Hematopoietic multipotent progenitor cell treated with erythropoietin and hydrocortisone succinate and interleukin-3 and kit ligand, for 8 days (in vitro differentiated cells): ENCODE results near the gene HOXB13.

Source experiments
- DNase-seq: peaks from one replicate; pipeline ENCODE4 v3.0.0-alpha.2; 2015

The HOXB13 gene

DNA sequence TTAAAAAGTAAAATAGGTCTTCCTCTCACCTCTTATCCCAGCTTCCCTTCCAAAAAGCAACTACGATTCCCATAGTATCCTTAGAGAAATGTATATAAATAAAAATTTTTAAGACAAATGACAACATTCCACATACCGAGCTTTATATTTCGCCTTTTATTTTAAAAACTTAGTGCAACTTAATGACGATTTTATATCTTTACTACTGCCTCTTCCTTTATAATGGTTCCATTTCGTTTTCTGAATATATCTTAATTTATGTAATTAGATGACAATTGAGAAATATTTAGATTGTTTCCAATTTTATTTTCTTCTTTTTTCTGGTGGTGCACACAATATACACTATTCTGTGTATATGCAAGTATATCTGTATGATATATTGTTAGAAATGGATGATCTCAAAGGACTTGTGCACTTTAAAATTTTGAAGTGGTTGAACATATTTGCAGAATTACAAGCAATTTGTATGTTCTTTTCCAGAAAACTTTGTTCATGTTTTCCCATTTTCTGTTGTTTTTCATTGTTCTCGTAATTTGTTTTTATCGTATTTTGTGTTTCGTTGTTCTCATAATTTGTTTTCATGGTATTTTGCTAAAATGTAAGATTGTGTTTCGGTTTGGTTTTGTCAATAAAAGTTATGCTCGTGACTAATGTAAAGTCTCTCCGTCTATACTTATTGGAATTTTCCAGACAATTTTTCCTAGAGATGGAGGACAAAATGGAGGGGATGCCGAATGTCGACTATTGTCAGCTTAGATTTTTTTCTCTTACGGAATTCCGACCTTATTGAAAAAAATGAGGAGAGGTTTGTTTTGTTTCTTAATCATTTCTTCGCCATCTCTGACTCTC lies 20.4 kb upstream of the HOXB13 start:
- DNase-seq, result no peak

DNA sequence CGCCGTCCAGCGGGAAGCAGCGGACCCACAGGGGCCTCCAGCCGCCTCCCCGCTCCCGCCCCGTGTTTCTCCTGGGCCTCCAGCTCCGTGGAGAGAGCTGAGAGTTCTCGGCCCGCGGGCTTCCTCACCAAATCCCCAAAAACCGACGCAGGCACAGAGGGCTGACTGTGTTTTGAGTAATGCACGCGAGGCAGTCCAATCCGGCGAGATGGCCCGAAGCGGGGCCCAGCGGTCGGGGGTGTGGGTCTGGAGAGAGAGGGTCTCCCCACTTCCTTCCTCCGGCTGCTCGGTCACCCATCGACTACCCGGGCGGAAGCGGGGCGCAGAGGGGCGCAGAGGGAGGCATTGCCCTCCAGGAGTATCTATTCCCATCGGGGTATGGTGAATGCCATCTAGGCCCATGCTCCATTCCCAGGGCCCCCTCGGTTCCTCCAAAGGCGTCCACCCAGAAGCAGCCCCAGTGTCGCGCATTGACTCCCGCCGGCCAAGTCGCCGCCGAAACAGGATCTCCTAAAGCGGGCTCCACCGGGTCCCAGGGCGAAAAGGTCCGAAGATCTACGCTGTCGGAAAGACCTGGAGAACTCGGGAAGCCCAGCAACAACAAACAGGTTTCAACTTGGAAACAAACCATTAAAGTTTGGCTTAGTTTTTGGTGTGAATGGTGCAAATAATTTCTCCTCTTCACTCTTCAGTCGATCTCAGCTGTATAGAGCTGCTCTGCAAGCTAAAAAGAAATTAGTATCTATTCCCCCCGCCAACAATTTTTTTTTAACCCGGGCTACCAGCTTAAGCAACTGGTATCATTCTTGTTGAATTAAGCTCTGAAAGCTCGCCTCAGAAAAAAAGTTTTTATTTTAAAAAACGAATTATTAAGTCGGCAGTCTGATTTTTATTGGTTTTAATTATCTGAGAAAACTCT lies 19.2 kb upstream of the HOXB13 start:
- DNase-seq, result no peak

DNA sequence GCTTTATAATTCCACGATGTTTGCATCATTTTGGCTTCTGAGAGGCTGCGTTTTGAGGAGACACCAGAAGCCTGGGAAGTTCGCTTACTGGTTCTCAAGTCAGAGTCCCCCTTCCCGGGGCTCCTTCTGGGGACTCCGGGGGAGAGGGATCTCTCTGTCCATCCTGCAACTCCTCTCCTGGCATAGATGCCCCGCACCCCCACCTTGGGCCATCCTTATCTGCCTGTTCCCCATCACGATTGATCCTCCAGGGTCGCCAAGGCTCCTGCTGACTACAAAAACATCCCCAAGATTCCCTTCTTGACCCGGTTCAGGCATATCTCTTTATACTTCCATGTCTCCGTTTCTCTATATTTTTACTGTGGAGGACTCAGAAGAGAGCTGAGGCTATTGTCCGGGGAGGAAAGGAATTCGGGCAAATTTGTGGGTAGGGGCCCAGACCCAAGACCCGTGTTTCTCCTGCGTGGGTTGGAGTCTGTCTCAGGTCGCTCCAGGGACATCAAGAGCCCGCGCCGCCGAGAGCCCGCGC lies 18.4 kb upstream of the HOXB13 start:
- no peak for DNase-seq

- DNase-seq, result no peak
These were observed 17.1 kb upstream of the HOXB13 start for GRCh38 chr17:48745381-48746275.

DNA sequence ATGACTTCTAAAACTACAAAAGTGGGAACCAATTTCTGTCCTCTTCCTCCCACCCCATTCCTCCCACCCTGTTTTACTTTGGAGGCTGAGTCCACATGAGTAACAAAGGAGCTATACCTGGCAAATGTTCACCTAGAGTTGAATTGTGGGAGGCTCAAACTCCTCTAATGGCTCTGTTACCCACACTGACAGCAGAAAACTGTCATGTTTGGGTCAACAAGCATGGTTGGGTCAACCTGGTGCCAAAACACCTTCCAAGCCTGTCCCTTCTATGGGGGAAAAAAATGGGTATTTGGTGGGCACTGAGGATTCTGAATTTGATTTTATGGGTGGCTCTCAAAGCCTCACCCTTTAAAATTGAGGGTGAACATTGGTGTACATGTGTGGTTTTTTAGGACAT lies 12.0 kb upstream of the HOXB13 start:
- DNase-seq, result no peak

DNA sequence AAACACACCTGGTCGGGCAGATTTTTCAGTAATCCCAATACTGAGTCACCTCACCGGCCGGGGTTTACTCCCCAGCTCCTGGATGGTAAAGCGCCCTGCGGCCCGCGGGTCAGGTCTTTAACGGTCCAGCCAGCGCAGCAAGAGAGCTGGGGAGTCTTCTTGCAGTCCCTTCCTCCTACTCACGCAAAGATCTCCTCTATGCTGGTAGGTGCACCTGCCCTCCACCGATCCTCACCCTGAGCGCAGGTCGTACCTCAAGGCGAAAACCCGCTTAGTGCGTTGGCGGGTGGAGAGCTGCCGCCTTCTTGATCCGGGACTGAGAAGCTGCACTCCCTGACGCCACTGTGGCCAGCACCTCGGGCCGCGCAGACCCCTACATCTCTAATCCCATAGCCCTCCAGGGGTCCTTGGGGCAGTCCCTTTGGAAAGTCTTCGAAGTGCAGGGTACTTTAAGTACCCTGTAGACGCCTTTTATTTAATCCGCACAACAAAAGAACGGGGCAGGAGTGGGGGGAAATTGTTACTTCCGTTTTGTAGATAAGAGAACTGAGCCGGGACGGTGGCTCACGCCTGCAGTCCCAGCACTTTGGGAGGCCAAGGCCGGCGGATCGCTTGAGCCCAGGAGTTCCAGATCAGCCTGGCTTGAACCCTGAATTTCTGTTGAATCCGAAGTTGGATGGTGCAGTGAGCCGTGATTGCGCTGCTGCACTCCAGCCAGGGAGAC lies 10.4 kb upstream of the HOXB13 start:
- no peak for DNase-seq

DNA sequence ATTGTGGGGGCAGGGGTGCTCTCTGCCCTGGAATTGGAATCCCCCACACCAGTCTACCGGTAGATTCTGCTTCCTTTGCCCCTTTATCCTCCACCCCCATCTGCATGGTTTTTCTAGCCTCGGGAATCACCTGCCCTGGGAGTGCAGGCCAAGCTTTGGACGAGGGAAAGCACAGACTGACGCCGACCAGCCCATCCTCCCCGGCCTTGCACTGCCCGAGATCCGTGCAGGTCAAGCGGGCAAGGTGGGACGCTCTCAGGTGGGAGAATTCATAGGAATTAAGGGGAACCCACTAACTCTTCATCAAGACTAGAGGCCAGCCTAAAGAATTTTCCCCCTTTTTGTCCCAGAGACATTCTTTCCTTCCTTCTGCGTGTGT lies 9.9 kb upstream of the HOXB13 start:
- DNase-seq, result no peak

DNA sequence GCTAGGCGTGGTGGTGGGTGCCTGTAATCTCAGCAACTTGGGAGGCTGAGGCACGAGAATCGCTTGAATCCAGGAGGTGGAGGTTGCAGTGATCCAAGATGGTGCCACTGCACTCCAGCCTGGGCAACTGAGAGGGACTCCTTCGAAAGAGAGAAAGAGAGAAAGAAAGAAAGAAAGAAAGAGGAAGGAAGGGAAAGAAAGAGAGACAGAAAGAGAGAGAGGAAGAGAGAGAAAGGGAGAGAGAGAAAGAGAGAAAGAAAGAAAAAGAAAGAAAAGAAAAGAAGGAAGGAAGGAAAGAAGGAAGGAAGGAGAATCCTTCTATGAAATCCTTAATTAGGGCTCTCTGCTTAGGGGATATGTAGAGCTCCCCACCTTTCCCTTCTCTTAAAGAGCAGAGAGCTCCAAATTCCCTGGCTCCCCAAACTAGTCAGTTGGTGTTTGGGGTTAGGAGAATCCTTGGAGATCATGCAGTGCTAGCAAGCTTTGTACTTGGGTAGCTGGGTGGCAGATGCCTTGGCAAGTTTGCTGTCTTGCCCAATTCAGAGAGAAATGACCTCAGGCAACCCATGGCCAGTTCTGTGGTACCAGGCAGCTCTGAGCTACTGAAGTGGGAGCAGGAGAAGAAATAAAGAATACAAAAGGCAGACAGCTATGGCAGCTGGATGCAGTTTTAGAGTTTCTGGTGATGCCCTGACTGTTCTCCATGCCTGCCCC lies 8.9 kb upstream of the HOXB13 start:
- DNase-seq, result no peak

DNA sequence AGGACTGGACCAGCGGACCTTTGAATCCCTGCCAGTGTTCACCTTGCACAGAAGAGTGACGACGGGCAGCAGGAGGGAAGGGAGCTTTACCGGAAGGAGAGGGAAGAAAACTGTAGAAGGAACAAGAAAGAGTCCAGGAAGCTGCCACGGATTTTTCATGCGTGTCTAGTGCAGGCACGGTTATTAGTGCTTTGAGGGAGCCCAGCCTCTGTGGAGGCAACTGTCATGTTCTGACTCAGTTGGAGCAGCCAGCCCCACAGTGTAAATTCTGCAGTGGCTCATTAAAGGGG lies 6.5 kb upstream of the HOXB13 start:
- DNase-seq, result no peak

GRCh38 chr17:48734333-48735061 lies 5.9 kb upstream of the HOXB13 start:
- DNase-seq, result no peak

- no peak for DNase-seq
These were observed 5.2 kb upstream of the HOXB13 start for GRCh38 chr17:48733632-48734328.

GRCh38 chr17:48732688-48733629 lies 4.4 kb upstream of the HOXB13 start:
- DNase-seq, result no peak

- no peak for DNase-seq
These were observed 2.8 kb upstream of the HOXB13 start for GRCh38 chr17:48731355-48731754.

DNA sequence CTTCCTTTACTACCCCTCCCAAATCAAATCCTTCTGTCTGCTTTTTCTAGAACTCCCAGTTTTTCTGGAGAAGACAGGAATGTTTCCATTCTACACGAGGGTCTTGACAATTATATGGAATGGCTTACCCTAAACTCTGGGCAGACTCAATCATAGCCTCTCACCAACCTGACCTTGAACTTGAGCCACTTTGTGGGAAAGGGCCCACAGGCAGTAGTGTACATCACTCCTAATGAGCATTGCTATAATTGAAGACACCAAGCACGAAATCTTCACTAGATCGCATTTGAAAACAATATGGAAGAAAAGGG lies 1.6 kb upstream of the HOXB13 start:
- no peak for DNase-seq

- DNase-seq, result no peak
These were observed 1.0 kb upstream of the HOXB13 start for GRCh38 chr17:48729335-48730239.

- no peak for DNase-seq
These were observed 955 bp downstream of the HOXB13 start for GRCh38 chr17:48727415-48728175.

DNA sequence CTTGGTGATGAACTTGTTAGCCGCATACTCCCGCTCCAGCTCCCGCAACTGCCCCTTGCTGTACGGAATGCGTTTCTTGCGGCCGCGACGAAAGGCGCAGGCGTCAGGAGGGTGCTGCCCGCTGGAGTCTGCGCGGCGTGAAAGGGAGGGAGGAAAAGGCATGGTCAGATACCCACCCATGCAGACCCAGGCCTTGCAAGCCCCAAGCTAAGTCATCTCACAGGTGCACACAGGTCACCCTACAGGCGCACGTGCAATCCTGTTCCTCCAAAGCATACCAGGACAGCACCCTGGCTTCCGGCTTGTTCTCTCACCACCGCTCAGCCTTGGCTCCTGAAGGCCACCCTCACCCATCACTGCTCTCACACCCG lies 1.6 kb downstream of the HOXB13 start:
- no peak for DNase-seq
